ENCODE data around the gene HMX1.

GRCh38 chr4:8913121-8913857, 41.6 kb upstream of the HMX1 start:
- TF ChIP-seq GATA2 (IDR thresholded peaks at IDR 0.05; ENCODE audit: low read depth, low read length) (no peak), GATA3 (IDR thresholded peaks at IDR 0.05; ENCODE audit: low read depth, low read length) (no peak)

Data from SH-SY5Y (cell line).